Activated CD8-positive, alpha-beta T cell treated with anti-CD3 and anti-CD28 coated beads for 36 hours (primary cell): Measurements from ENCODE around the gene CAMTA1. TPM values are rescaled to one million over a fixed set of nuclear protein-coding genes. Genes with fewer than 3 reads are reported as not detected.

Experiments
- ATAC-seq: fragments of 200-7000 bp; cut with Tn5 transposase; one replicate; pipeline ENCODE4 v1.10.0; 2021; ENCODE audit warnings: mild to moderate bottlenecking, moderate library complexity
- CTCF ChIA-PET: fragments of 350-600 bp; sonication (Branson Sonifier 250); formaldehyde crosslinking; loops from one replicate; lab custom pipeline; 2021; ENCODE audit warnings: antibody characterized with exemption; lab: Charles Lee
- POLR2A ChIA-PET: fragments of 350-600 bp; sonication (Branson Sonifier 250); formaldehyde crosslinking; loops from one replicate; lab custom pipeline; 2021; ENCODE audit warnings: antibody characterized with exemption; lab: Charles Lee
- DNase-seq: peaks from one replicate; pipeline ENCODE4 v3.0.0-alpha.2; 2020
- H3K27ac Mint-ChIP-seq: one replicate; pipeline ENCODE4 v1.8.0; 2021; ENCODE audit warnings: mild to moderate bottlenecking, mixed read lengths
- H3K27me3 Mint-ChIP-seq: one replicate; pipeline ENCODE4 v1.8.0; 2021; ENCODE audit warnings: mixed read lengths
- H3K36me3 Mint-ChIP-seq: one replicate; pipeline ENCODE4 v1.8.0; 2021; ENCODE audit warnings: low read depth, mixed read lengths
- H3K4me1 Mint-ChIP-seq: one replicate; pipeline ENCODE4 v1.8.0; 2021; ENCODE audit warnings: low read depth, mixed read lengths
- H3K4me3 Mint-ChIP-seq: one replicate; pipeline ENCODE4 v1.8.0; 2021; ENCODE audit warnings: mild to moderate bottlenecking, moderate library complexity, mixed read lengths
- H3K9me3 Mint-ChIP-seq: one replicate; pipeline ENCODE4 v1.8.0; 2021; ENCODE audit warnings: mixed read lengths
- intact Hi-C: fragments of 100-400 bp; cut with micrococcal nuclease; formaldehyde crosslinking; loops from one replicate; pipeline ENCODE4 v1.10.0; 2022
- total RNA-seq, 2 experiments: library from RNA; stranded (reverse); gene quantifications; one replicate each; pipeline ENCODE4 v1.2.3, GENCODE V29; 2021
- TF ChIP-seq, protein P1 (sequence below): fragments of 200-600 bp; IDR thresholded peaks from one replicate; pipeline ENCODE4 v1.8.0; 2022; ENCODE audit warnings: antibody characterized with exemption, mild to moderate bottlenecking

CAMTA1 gene
- total RNA-seq, 2 experiments from 2014 or later = 67.7 to 70.9 TPM

DNA sequence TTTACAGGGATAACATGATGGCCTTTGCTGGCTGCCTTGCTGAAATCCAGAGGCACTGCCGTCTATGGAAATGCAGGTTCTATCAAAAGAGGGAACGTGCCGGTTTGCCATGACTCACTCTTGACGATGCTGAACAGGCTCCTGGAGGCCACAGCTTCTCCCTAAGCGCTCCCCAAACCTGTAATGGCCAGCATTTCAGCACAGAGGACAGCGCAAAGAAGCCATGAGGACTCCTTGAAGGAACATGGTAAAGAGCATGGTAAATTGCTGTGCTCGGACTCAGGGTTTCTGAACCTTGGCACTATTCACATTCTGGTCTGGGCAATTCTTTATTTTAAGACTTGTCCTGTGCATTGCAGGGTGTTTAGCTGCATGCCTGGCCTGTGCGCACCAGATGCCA, 217.5 kb downstream of the CAMTA1 start:
- TF ChIP-seq, protein P1, sequence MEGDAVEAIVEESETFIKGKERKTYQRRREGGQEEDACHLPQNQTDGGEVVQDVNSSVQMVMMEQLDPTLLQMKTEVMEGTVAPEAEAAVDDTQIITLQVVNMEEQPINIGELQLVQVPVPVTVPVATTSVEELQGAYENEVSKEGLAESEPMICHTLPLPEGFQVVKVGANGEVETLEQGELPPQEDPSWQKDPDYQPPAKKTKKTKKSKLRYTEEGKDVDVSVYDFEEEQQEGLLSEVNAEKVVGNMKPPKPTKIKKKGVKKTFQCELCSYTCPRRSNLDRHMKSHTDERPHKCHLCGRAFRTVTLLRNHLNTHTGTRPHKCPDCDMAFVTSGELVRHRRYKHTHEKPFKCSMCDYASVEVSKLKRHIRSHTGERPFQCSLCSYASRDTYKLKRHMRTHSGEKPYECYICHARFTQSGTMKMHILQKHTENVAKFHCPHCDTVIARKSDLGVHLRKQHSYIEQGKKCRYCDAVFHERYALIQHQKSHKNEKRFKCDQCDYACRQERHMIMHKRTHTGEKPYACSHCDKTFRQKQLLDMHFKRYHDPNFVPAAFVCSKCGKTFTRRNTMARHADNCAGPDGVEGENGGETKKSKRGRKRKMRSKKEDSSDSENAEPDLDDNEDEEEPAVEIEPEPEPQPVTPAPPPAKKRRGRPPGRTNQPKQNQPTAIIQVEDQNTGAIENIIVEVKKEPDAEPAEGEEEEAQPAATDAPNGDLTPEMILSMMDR = no peak
- no peak for ATAC-seq
- intact Hi-C loops = no loop called here
- Mint-ChIP-seq H3K27ac (no peak overlapping the region), H3K27me3 (peaks cover 7% of the 10 kb centered on the region), H3K4me1 (peaks cover 5% of the 10 kb centered on the region), H3K4me3 (no peak overlapping the region), H3K36me3 (no peaks in the 10 kb centered on the region), H3K9me3 (no peaks in the 10 kb centered on the region)
- ChIA-PET CTCF (no interaction called here), POLR2A (no interaction called here)
- no peak for DNase-seq

DNA sequence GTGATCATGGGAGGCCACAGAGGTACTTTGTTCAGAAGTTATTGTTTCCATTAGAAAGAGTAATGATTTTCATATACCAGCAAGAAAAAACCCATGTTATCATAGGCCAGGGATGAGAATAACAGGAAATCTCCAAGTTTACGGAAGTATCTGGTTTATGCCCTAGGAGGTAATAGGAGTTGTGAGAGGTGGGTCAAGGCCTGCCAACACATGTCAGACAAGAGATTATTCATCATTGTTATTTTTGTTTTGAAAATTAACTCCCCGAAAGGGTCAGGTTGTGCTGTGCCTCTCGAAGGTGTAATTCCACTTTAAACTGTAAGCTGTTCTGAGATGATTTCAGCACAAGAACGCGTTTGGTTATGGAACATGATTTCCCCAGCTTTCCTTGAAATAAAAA, 218.4 kb downstream of the CAMTA1 start:
- no peaks in the 10 kb centered on the region for H3K9me3 Mint-ChIP-seq
- DNase-seq (no peak), ATAC-seq (no peak)
- H3K4me1 Mint-ChIP-seq = peaks cover 5% of the 10 kb centered on the region
- peaks cover 2% of the 10 kb centered on the region for H3K27me3 Mint-ChIP-seq
- intact Hi-C loops = no loop called here
- no peak overlapping the region for H3K4me3 Mint-ChIP-seq
- CTCF ChIA-PET = no interaction called here
- no peak overlapping the region for H3K27ac Mint-ChIP-seq
- TF ChIP-seq, protein P1 = no peak
- H3K36me3 Mint-ChIP-seq = no peaks in the 10 kb centered on the region
- POLR2A ChIA-PET = no interaction called here

DNA sequence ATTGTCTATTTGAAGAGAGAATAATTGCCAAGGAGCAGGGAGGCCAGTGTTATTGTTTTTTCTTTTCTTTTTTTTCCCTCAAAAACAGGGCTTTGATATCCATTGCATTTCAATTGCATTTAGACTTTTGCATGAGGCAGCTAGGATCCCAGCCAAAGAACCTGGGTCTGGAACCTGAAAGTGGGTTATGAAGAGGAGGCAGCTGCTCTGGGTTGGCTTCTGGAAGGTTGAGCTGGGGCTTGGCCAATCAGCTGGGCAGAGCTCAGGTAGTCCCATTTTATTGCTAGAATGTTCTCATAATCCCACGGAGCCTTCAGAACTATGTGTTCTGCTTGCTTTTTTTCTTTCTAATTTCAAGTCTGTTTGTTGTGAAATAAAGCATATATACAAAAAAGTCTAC, 218.9 kb downstream of the CAMTA1 start:
- TF ChIP-seq, protein P1 = no peak
- ATAC-seq = no peak
- H3K9me3 Mint-ChIP-seq = no peaks in the 10 kb centered on the region
- H3K4me3 Mint-ChIP-seq = no peak overlapping the region
- peaks cover 5% of the 10 kb centered on the region for H3K4me1 Mint-ChIP-seq
- ChIA-PET CTCF (no interaction called here), POLR2A (interaction anchor here (0.6 kb wide), 1 partner anchor 271 kb away, joined by 3 read pairs; no protein-coding TSS in a partner anchor)
- DNase-seq = no peak
- intact Hi-C loops = no loop called here
- H3K27ac Mint-ChIP-seq = no peak overlapping the region
- no peaks in the 10 kb centered on the region for H3K36me3 Mint-ChIP-seq
- H3K27me3 Mint-ChIP-seq = peaks cover 2% of the 10 kb centered on the region

DNA sequence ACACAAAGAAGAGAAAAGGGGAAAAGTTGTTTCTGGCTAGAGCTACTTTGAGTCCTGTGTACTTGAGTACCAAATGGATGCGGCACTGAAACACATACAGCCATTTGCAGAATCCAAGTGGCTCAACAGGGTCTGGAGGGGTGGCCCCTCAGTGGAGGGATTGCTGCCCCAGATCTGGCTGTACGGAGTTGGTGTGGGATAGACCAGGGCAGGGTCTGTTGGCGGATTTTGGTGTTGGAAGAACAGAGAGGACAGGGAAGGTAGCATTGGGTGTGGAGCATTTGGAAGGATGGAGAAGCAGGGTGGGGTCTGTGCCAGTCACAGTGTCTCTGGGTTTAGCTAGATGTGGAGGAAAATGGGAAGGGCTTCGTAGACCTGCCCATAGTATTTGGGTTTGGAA, 220.5 kb downstream of the CAMTA1 start:
- H3K4me3 Mint-ChIP-seq = no peak overlapping the region
- ChIA-PET POLR2A (no interaction called here), CTCF (interaction anchor here (1.3 kb wide), 1 partner anchor 38 kb away, joined by 3 read pairs; no protein-coding TSS in a partner anchor)
- intact Hi-C loops = no loop called here
- H3K36me3 Mint-ChIP-seq = no peaks in the 10 kb centered on the region
- no peak overlapping the region for H3K27ac Mint-ChIP-seq
- DNase-seq (no peak), ATAC-seq (no peak)
- peaks cover 2% of the 10 kb centered on the region for H3K27me3 Mint-ChIP-seq
- H3K9me3 Mint-ChIP-seq = no peaks in the 10 kb centered on the region
- TF ChIP-seq, protein P1 = no peak
- H3K4me1 Mint-ChIP-seq = peaks cover 2% of the 10 kb centered on the region

DNA sequence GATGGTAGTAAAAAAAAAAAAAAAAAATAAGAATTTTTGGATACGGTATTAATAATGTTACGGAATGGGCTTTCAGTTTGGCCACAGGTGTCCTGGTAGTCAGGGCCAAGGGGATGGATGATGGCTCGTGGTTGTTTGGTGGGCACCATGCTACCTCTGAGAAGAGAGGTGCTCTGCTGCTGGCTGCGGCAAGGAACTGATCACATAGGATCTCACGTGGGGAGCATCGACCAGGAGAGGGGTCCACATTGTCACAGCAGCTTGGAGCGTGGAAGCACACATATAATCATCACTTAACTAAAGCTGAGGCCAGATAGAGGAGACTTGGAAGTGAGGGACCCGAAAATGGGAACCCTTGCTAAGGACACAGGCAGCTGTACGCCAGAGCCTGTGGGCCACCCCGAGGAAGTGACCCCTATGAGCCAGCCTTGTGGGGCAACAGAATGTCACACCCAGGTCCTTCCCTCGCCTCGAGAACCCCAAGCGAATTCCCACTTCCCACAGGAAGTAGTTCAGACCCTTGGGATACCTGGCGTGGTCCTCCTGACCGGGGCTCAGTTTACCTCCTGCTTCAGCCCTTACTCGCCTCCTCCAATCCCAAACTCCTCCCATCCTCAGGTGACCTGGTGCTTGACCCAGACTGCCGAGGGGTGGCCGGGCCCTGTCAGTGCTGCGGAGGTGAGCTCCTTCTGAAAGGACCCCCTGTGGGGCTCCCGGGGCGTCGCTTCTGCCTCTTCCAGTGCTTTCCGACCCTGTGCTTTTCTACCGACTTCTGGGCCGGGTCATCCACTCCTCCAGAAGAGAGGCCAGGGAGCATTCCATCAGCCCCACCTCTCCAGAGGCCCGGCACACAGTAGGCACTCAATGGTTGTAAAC, 222.0 kb downstream of the CAMTA1 start:
- TF ChIP-seq, protein P1 = no peak
- ChIA-PET POLR2A (no interaction called here), CTCF (interaction anchor here (1.3 kb wide), 1 partner anchor 39 kb away, joined by 3 read pairs; no protein-coding TSS in a partner anchor)
- Mint-ChIP-seq H3K9me3 (no peaks in the 10 kb centered on the region), H3K27ac (no peak overlapping the region), H3K27me3 (no peaks in the 10 kb centered on the region), H3K36me3 (no peaks in the 10 kb centered on the region), H3K4me3 (no peak overlapping the region), H3K4me1 (no peaks in the 10 kb centered on the region)
- no peak for ATAC-seq
- no peak for DNase-seq
- intact Hi-C loops = no loop called here
